SU-DHL-6 (cell line): Measurements from ENCODE around the gene ST6GALNAC2.

Experiments used
- H2AFZ ChIP-seq: fragments of 200-600 bp; sonication (generic); 2 replicates; pipeline ENCODE4 v1.6.1; 2014; ENCODE audit warnings: low read depth, mild to moderate bottlenecking, moderate library complexity, mixed read lengths, antibody characterized with exemption, low read length; ENCODE audit not compliant: severe bottlenecking
- H3F3A ChIP-seq: fragments of 200-600 bp; shearing (Covaris generic); 2 replicates; pipeline ENCODE4 v1.6.0; 2016; ENCODE audit warnings: antibody characterized with exemption, mild to moderate bottlenecking; ENCODE audit not compliant: insufficient read depth
- H3K27ac ChIP-seq: fragments of 200-600 bp; sonication (generic); 2 replicates; pipeline ENCODE4 v1.5.1; 2016; ENCODE audit warnings: low read depth, mild to moderate bottlenecking, low read length, moderate library complexity, mixed read lengths
- H3K27me3 ChIP-seq: fragments of 200-600 bp; sonication (generic), shearing (Covaris generic); 2 replicates; pipeline ENCODE4 v1.6.0; 2014; ENCODE audit warnings: mild to moderate bottlenecking, low read length
- H3K36me3 ChIP-seq: fragments of 200-600 bp; sonication (generic); 2 replicates; pipeline ENCODE4 v1.6.1; 2014; ENCODE audit warnings: mild to moderate bottlenecking, low read length, mixed read lengths
- H3K4me2 ChIP-seq: fragments of 300-600, 200-600 bp; shearing (Covaris generic), sonication (generic); 2 replicates; pipeline ENCODE4 v1.6.0; 2014; ENCODE audit warnings: low read length, low read depth, mild to moderate bottlenecking; ENCODE audit not compliant: poor library complexity, severe bottlenecking
- H3K4me3 ChIP-seq: fragments of 200-600 bp; sonication (generic); 2 replicates; pipeline ENCODE4 v1.5.1; 2014; ENCODE audit warnings: antibody characterized with exemption, low read length, mild to moderate bottlenecking, mixed read lengths; ENCODE audit not compliant: insufficient read depth, poor library complexity, severe bottlenecking
- H3K79me2 ChIP-seq: fragments of 200-600 bp; sonication (generic); 2 replicates; pipeline ENCODE4 v1.6.1; 2014; ENCODE audit warnings: mild to moderate bottlenecking, low read length, moderate library complexity; ENCODE audit not compliant: insufficient read depth
- H3K9ac ChIP-seq: fragments of 200-600 bp; sonication (generic); 2 replicates; pipeline ENCODE4 v1.7.0; 2014; ENCODE audit warnings: mild to moderate bottlenecking, low read length
- H3K9me2 ChIP-seq: fragments of 200-600 bp; sonication (generic); replicated peaks from 2 replicates; pipeline ENCODE4 v1.6.1; 2014; ENCODE audit warnings: low read length; ENCODE audit not compliant: insufficient read depth
- H3K9me3 ChIP-seq: fragments of 200-600 bp; sonication (generic); 2 replicates; pipeline ENCODE4 v1.6.1; 2014; ENCODE audit warnings: low read length, mixed read lengths; ENCODE audit not compliant: insufficient read depth
- H4K20me1 ChIP-seq: fragments of 200-600 bp; sonication (generic); 2 replicates; pipeline ENCODE4 v1.6.1; 2014; ENCODE audit warnings: low read depth, mild to moderate bottlenecking, antibody characterized with exemption, low read length, moderate library complexity, mixed read lengths
- CTCF ChIP-seq: fragments of 200-600 bp; sonication (generic); IDR thresholded peaks from one replicate; pipeline ENCODE4 v1.5.1; 2017; ENCODE audit warnings: antibody characterized with exemption, mild to moderate bottlenecking, low read length, moderate library complexity; ENCODE audit not compliant: insufficient read depth, poor library complexity, severe bottlenecking
- EZH2phosphoT487 ChIP-seq: fragments of 200-600 bp; sonication (generic), shearing (Covaris generic); conservative IDR thresholded peaks from 2 replicates; pipeline ENCODE4 v1.6.1; 2018; ENCODE audit warnings: mild to moderate bottlenecking, antibody characterized with exemption, low read length, moderate library complexity, mixed read lengths

The ST6GALNAC2 gene

GRCh38 chr17:76521262-76521661 is 64.4 kb downstream of the ST6GALNAC2 start:
- H3K79me2 ChIP-seq = no peaks in the 10 kb centered on the region
- H3K4me3 ChIP-seq = no peak overlapping the region
- no peak overlapping the region for H3K4me2 ChIP-seq
- H3K27ac ChIP-seq = no peak overlapping the region
- H3K9ac ChIP-seq = no peak overlapping the region
- no peak overlapping the region for H2AFZ ChIP-seq
- H3K27me3 ChIP-seq = no peaks in the 10 kb centered on the region
- H3F3A ChIP-seq = no peaks in the 10 kb centered on the region
- no peaks in the 10 kb centered on the region for H4K20me1 ChIP-seq
- H3K9me2 ChIP-seq = no peaks in the 10 kb centered on the region
- no peaks in the 10 kb centered on the region for H3K9me3 ChIP-seq
- TF ChIP-seq EZH2phosphoT487 = no peak
- TF ChIP-seq CTCF = no peak
- H3K36me3 ChIP-seq = no peaks in the 10 kb centered on the region

GRCh38 chr17:76519048-76519966 is 66.4 kb downstream of the ST6GALNAC2 start:
- Histone ChIP-seq H3K9ac (no peak overlapping the region), H3K27ac (no peak overlapping the region), H3K4me2 (no peak overlapping the region), H2AFZ (no peak overlapping the region), H3F3A (no peaks in the 10 kb centered on the region), H3K79me2 (no peaks in the 10 kb centered on the region), H3K9me2 (no peaks in the 10 kb centered on the region), H3K4me3 (no peak overlapping the region), H3K9me3 (no peaks in the 10 kb centered on the region), H4K20me1 (no peaks in the 10 kb centered on the region), H3K36me3 (no peaks in the 10 kb centered on the region), H3K27me3 (no peaks in the 10 kb centered on the region)
- TF ChIP-seq EZH2phosphoT487 (no peak), CTCF (no peak)

- H3F3A ChIP-seq = no peaks in the 10 kb centered on the region
- TF ChIP-seq CTCF (no peak), EZH2phosphoT487 (no peak)
- no peaks in the 10 kb centered on the region for H4K20me1 ChIP-seq
- no peak overlapping the region for H3K4me3 ChIP-seq
- no peaks in the 10 kb centered on the region for H3K9me3 ChIP-seq
- H3K79me2 ChIP-seq = no peaks in the 10 kb centered on the region
- H3K9me2 ChIP-seq = no peaks in the 10 kb centered on the region
- no peak overlapping the region for H3K27ac ChIP-seq
- H2AFZ ChIP-seq = no peak overlapping the region
- no peaks in the 10 kb centered on the region for H3K27me3 ChIP-seq
- H3K4me2 ChIP-seq = no peak overlapping the region
- no peak overlapping the region for H3K9ac ChIP-seq
- no peaks in the 10 kb centered on the region for H3K36me3 ChIP-seq
Observed at GRCh38 chr17:76517638-76518038, 68.0 kb downstream of the ST6GALNAC2 start.
